ENCODE measurements around the gene FOSL2. TPM values are rescaled to one million over a fixed set of nuclear protein-coding genes. Genes with fewer than 3 reads are reported as not detected.

The FOSL2 gene
- polyA plus RNA-seq, 3 donors, result 24.8 to 270 (median 28.6) TPM

DNA sequence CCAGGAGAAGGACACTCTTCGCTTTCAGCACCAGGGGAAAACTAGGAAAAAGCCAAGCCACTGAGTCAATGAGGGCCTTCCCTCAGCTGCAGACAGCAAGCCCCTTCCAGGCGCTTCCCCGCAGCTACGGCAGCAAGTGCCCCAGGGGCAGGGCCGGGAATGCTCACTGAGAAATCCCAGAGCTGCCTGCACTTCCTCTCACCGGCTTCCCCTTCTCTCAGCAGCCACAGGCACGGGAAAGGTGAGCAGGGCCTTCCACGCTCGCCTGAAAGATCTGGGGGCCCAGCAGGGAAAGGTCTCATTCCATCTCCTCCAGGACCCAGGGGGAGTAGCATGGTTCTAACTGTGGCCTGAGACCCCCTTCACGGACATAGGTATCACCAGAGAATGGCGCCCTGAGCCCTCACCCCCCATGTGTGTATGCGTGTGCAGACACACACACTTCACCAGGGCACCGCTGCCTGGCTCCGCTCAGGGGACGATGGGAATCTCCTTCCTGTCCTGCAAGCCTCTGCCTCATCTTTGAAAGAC is 29.6 kb upstream of the FOSL2 start:
- WGBS (ENCODE audit: insufficient coverage), result 51% methylated on average over 9 of the region's 15 CpGs
- peaks cover 71% of the 10 kb centered on the region for H3K4me1 Mint-ChIP-seq
- no peak overlapping the region for H3K9ac ChIP-seq (ENCODE audit: insufficient read depth, low read length, poor library complexity, severe bottlenecking)
- no peaks in the 10 kb centered on the region for H3K79me2 ChIP-seq (ENCODE audit: insufficient read depth, low read length)
- TF ChIP-seq CTCF (IDR thresholded peaks at IDR 0.05), result no peak
- H3K4me3 Mint-ChIP-seq, result no peak overlapping the region
- no peaks in the 10 kb centered on the region for H3K27me3 ChIP-seq (ENCODE audit: control insufficient read depth in 2 of 2, insufficient read depth in 2 of 2, low read length in 2 of 2)
- no peaks in the 10 kb centered on the region for H4K20me1 ChIP-seq (ENCODE audit: insufficient read depth, low read length)
- H3K9me3 Mint-ChIP-seq, result peaks cover 0 to 2% (median 0%) of the 10 kb centered on the region in 7 donors
- peaks cover 44 to 57% of the 10 kb centered on the region in 2 donors for H3K4me1 ChIP-seq (ENCODE audit: control insufficient read depth in 1 of 2, insufficient read depth in 2 of 2, low read length in 2 of 2)
- no peak overlapping the region for H2AFZ ChIP-seq (ENCODE audit: insufficient read depth, low read depth, low read length, poor library complexity, severe bottlenecking)
- H3K9me3 ChIP-seq (replicated peaks in 1 of 2; ENCODE audit: control insufficient read depth in 1 of 2, insufficient read depth in 1 of 2, low read length in 2 of 2), result no peaks in the 10 kb centered on the region
- H3K27ac Mint-ChIP-seq, result peak overlapping the region in 4 of 7 donors; percentile 4 to 58 (median 16)
- no peak overlapping the region for H3K4me3 ChIP-seq (replicated peaks in 1 of 3; ENCODE audit: low read depth in 2 of 3, low read length in 3 of 3)
- H3K36me3 Mint-ChIP-seq, result peaks cover 0 to 20% of the 10 kb centered on the region in 2 donors
- no peaks in the 10 kb centered on the region for H3K36me3 ChIP-seq (replicated peaks in 1 of 2; ENCODE audit: control insufficient read depth in 1 of 2, insufficient read depth in 2 of 2, low read length in 2 of 2)
- intact Hi-C loops (cut with micrococcal nuclease), result no loop called here
- H3K27me3 Mint-ChIP-seq (ENCODE audit: low read depth in 3 of 3), result peaks cover 6 to 19% (median 17%) of the 10 kb centered on the region in 3 donors
- no peak overlapping the region for H3K4me2 ChIP-seq (replicated peaks; ENCODE audit: extremely low read depth, low read length, poor library complexity, severe bottlenecking)
- no peak for DNase-seq
- H3K27ac ChIP-seq (ENCODE audit: low read depth in 1 of 2, low read length in 2 of 2), result no peak overlapping the region

DNA sequence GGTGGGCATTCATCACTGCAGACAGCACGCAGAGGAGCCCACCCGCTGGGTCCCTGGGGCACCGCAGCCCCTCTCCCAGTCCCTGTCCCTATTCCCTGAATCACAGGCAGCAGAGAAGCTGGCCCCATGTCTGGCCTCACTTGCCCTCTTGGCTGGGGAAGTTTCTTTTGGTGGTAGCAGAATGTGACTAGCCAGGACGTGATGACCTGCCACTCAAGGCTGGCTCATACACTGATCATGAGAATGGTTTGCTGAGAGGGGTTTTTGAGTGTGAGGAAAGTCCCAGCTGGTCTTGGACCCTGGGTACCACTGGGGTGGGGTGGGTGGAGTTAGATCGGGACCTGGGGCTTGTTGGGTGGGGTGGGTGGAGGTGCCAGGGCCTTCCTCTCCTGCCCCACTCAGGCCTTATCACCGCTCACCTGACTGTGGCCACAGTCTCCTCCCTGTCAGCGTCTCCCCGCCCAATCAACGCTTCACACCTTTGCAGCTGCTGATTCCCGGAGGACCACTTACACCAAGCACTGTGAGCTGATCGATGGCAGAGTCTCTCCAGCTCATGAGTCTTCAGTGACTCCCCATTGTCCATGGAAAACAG is 28.9 kb upstream of the FOSL2 start:
- Histone ChIP-seq H3K4me1 (ENCODE audit: control insufficient read depth in 1 of 2, insufficient read depth in 2 of 2, low read length in 2 of 2) (peaks cover 40 to 50% of the 10 kb centered on the region in 2 donors), H3K9ac (ENCODE audit: insufficient read depth, low read length, poor library complexity, severe bottlenecking) (no peak overlapping the region), H3K79me2 (ENCODE audit: insufficient read depth, low read length) (no peaks in the 10 kb centered on the region), H4K20me1 (ENCODE audit: insufficient read depth, low read length) (no peaks in the 10 kb centered on the region), H3K9me3 (replicated peaks in 1 of 2; ENCODE audit: control insufficient read depth in 1 of 2, insufficient read depth in 1 of 2, low read length in 2 of 2) (no peaks in the 10 kb centered on the region), H3K4me3 (replicated peaks in 1 of 3; ENCODE audit: low read depth in 2 of 3, low read length in 3 of 3) (no peak overlapping the region), H2AFZ (ENCODE audit: insufficient read depth, low read depth, low read length, poor library complexity, severe bottlenecking) (no peak overlapping the region), H3K27me3 (ENCODE audit: control insufficient read depth in 2 of 2, insufficient read depth in 2 of 2, low read length in 2 of 2) (no peaks in the 10 kb centered on the region), H3K36me3 (replicated peaks in 1 of 2; ENCODE audit: control insufficient read depth in 1 of 2, insufficient read depth in 2 of 2, low read length in 2 of 2) (no peaks in the 10 kb centered on the region), H3K27ac (ENCODE audit: low read depth in 1 of 2, low read length in 2 of 2) (no peak overlapping the region), H3K4me2 (replicated peaks; ENCODE audit: extremely low read depth, low read length, poor library complexity, severe bottlenecking) (no peak overlapping the region)
- TF ChIP-seq CTCF (IDR thresholded peaks at IDR 0.05), result no peak
- Mint-ChIP-seq H3K4me1 (peaks cover 65% of the 10 kb centered on the region), H3K9me3 (peaks cover 0 to 2% (median 0%) of the 10 kb centered on the region in 7 donors), H3K4me3 (no peak overlapping the region), H3K36me3 (peaks cover 0 to 20% of the 10 kb centered on the region in 2 donors), H3K27ac (peak overlapping the region in 3 of 7 donors; percentile 6 to 66 (median 12)), H3K27me3 (ENCODE audit: low read depth in 3 of 3) (peaks cover 6 to 19% (median 12%) of the 10 kb centered on the region in 3 donors)
- DNase-seq, result peak in 1 of 3 donors; percentile 70
- WGBS (ENCODE audit: insufficient coverage), result 95% methylated on average over 7 of the region's 11 CpGs
- intact Hi-C loops (cut with micrococcal nuclease), result no loop called here

All from CD14-positive monocyte (primary cell).